Cardiac fibroblast (primary cell): ENCODE results near the gene RFX1.
"Not testable (repeated sequence)": the region's sequence is repeated elsewhere in the genome, so short reads cannot be mapped to it uniquely, and the experiment has no call there.

ENCODE experiments used
- DNase-seq, 2 donors: peaks; one replicate each; pipeline versions ENCODE4 v3.0.0 to v3.0.0-alpha.2; 2010; ENCODE audit warnings: low read depth in 2 of 2
- H3K4me3 ChIP-seq, 2 donors: replicated peaks in 1 of 2; 1 replicate in 1 of 2; 2 replicates in 1 of 2; pipeline ENCODE4 v1.5.1; 2011; ENCODE audit warnings: low read depth in 2 of 2, low read length in 2 of 2, mild to moderate bottlenecking in 2 of 2, moderate library complexity in 1 of 2
- TF ChIP-seq, protein P1 (sequence below): IDR thresholded peaks from one replicate; pipeline ENCODE4 v1.5.1; 2011; ENCODE audit warnings: low read depth, mild to moderate bottlenecking, low read length, inconsistent platforms

Gene RFX1

DNA sequence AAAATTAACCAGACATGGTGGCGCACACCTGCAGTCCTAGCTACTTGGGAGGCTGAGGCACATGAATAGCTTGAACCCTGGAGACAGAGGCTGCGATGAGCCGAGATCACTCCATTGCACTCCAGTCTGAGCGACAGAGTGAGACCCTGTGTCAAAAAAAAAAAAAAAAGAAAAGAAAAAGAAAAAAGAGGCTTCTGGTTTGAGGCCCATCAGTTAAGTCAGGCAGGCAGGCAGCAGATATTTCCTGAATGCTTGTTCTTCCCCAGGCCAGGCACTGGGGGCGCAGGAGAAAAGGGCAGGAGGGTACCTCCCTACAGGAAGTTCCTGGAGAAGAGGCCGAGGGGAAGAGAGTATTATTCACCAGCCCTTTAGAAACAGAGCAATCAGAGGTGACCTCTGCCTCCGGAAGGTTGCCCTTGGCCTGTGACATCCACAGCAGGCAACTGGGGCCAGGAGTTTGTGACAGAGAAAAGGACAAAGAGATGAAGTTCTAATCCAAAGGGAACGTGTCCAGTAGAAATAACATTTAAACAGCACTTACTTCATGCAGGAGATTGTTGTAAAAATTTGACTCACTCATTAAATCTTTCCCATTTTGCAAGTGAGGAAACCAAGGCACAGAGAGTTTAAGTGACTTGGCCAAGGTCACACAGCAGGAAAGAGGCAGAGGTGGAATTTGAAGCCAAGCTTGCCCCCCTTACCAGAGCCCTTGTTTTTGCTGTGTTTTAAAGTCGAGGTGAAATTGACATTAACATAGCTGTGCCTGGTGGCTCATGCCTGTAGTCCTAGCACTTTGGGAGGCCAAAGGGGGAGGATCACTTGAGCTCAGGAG lies 17.5 kb upstream of the RFX1 start:
- peak; percentile 65 to 83 for DNase-seq
- TF ChIP-seq, protein P1, sequence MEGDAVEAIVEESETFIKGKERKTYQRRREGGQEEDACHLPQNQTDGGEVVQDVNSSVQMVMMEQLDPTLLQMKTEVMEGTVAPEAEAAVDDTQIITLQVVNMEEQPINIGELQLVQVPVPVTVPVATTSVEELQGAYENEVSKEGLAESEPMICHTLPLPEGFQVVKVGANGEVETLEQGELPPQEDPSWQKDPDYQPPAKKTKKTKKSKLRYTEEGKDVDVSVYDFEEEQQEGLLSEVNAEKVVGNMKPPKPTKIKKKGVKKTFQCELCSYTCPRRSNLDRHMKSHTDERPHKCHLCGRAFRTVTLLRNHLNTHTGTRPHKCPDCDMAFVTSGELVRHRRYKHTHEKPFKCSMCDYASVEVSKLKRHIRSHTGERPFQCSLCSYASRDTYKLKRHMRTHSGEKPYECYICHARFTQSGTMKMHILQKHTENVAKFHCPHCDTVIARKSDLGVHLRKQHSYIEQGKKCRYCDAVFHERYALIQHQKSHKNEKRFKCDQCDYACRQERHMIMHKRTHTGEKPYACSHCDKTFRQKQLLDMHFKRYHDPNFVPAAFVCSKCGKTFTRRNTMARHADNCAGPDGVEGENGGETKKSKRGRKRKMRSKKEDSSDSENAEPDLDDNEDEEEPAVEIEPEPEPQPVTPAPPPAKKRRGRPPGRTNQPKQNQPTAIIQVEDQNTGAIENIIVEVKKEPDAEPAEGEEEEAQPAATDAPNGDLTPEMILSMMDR, result peak; percentile 70
- H3K4me3 ChIP-seq, result no peak overlapping the region

DNA sequence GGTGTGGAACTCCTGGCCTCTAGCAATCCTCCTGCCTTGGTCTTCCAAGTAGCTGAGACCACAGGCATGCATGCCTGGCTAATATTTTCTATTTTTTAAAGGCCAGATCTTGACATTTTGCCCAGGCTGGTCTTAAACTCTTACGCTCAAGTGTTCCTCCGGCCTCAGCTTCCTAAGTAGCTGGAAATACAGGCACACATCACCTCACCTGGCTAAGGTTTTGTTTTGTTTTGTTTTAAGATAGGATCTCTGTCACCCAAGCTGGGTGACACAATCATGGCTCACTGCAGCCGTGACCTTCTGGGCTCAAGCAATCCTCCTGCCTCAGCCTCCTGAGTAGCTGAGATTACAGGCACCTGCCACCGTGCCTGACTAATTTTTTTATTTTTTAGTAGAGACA lies 16.3 kb upstream of the RFX1 start:
- no peak overlapping the region for H3K4me3 ChIP-seq
- TF ChIP-seq, protein P1, result no peak
- DNase-seq, result peak in 1 of 2 donors; percentile 64

DNA sequence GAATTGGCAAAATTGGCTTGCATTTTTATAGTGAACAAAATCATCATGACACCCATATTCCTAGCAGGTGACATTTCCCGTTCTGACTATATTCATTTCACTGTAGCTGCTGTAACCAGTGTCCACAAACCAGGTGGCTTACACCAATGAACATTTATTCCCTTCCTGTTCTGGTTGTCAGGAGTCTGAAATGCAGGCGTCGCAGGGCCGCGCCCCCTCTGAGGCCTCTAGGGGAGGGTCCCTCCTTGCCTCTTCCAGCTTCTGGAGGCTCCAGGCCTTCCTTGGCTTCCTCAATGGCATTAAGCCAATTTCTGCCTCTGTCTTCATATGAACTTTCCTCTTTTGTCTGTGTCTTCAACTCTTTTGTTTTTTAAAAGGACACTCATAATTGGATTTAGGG lies 15.4 kb upstream of the RFX1 start:
- TF ChIP-seq, protein P1, result no peak
- DNase-seq, result peak in 1 of 2 donors; percentile 15

DNA sequence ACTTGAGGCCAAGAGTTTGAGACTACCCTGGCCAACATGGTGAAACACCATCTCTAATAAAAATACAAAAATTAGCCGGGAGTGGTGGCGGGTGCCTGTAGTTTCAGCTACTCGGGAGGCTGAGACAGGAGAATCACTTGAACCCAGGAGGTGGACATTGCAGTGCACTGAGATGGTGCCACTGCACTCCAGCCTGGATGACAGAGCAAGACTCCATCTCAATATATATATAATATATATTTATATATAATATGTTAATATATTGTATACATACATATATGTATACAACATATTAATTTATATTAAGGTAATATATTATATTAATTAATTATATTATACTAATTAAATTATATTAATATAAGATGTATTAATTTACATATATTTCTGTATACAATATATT lies 13.6 kb upstream of the RFX1 start:
- DNase-seq, H3K4me3 ChIP-seq: not testable (repeated sequence)

More for the DNA sequence above, 15.4 kb upstream of the RFX1 start:
- H3K4me3 ChIP-seq, result no peak overlapping the region

DNA sequence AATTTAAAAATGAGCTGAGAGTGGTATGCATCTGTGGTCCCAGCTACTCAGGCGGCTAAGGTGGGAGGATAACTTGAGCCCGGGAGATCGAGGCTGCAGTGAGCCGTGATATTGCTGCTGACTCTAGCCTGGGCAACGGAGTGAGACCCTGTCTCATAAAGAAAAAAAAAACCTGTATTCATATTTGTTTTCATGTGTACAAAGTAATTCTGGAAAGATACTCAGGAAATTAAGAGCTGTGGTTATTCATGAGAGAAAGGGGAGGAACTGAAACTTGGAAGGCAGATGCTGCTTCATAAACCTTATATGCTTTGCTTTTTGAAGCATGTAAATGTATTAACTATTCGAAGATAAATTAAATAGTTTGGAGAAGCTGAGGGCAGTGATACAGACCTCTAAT lies 13.0 kb upstream of the RFX1 start:
- no peak overlapping the region for H3K4me3 ChIP-seq
- no peak for DNase-seq
- TF ChIP-seq, protein P1, result no peak

DNA sequence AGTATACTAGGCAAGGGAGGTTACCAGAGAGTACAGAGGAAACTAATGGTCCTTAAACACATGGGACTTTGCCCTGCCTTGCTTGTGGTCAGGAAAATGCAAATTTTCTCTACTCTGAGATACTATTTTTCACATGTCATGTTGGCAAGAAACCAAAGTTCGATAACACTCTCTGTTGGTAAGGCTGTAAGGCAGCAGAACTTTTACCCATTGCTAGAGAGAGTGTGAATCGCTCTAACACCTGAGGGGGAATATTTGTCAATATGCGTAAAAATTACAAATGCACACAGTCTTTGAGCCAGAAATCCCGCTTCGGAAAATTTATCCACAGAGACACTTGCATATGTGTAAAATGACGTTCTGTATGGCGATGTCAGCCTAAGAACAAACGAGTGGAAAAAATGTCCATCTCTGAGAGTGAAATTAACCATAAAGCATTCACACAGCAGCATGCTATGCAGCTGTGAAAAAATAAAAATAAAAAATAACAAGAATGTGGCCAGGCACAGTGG lies 9.5 kb upstream of the RFX1 start:
- H3K4me3 ChIP-seq, result no peak overlapping the region

DNA sequence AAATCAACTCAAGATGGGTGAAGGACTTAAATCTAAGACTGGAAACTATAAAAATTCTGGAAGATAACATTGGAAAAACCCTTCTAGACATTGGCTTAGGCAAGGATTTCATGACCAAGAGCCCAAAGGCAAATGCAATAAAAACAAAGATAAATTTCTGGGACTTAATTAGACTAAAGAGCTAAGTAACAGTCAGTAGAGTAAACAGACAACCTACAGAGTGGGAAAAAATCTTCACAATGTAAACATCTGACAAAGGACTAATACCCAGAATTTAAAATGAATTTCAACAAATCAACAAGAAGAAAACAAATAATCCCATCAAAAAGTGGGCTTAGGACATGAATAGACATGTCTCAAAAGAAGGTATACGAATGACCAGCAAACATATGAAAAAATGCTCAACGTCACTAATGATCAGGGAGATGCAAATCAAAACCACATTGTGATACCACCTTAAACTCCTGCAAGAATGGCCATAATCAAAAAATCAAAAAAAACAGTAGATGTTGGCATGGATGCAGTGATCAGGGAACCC lies 6.3 kb upstream of the RFX1 start:
- no peak for DNase-seq
- TF ChIP-seq, protein P1, result no peak
- H3K4me3 ChIP-seq, result no peak overlapping the region

More for the DNA sequence above, 9.5 kb upstream of the RFX1 start:
- no peak for DNase-seq
- TF ChIP-seq, protein P1, result no peak
